ENCODE results near the gene NYNRIN. TPM values are rescaled to one million over a fixed set of nuclear protein-coding genes. Genes with fewer than 3 reads are reported as not detected.

NYNRIN gene
- total RNA-seq, 1 donor from 2014 or later = 10.4 TPM

DNA sequence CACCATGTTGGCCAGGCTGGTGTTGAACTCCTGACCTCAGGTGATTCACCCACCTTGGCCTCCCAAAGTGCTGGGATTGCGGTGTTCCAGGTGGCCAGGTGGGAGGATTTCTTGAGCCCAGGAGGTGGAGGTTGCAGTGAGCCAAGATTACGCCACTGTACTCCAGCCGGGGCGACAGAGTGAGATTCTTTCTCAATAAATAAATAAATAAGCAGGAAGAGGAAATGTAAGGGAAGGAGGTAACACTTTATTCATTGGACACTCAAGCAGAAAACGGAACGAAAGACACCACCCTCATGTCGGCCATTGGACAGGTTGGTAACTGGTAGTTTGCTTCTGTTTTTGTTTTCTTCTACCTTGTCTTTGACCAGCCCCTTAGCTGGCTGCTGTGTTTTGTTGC, 43.8 kb upstream of the NYNRIN start:
- Mint-ChIP-seq H3K27ac (ENCODE audit: unreplicated experiment) (no peak overlapping the region), H3K4me3 (no peak overlapping the region), H3K36me3 (ENCODE audit: low read depth) (no peaks in the 10 kb centered on the region), H3K27me3 (ENCODE audit: low read depth) (peaks cover 67% of the 10 kb centered on the region), H3K4me1 (no peaks in the 10 kb centered on the region), H3K9me3 (no peaks in the 10 kb centered on the region)
- no peak for DNase-seq (ENCODE audit: low read depth, low spot score)
- TF ChIP-seq, protein P1, sequence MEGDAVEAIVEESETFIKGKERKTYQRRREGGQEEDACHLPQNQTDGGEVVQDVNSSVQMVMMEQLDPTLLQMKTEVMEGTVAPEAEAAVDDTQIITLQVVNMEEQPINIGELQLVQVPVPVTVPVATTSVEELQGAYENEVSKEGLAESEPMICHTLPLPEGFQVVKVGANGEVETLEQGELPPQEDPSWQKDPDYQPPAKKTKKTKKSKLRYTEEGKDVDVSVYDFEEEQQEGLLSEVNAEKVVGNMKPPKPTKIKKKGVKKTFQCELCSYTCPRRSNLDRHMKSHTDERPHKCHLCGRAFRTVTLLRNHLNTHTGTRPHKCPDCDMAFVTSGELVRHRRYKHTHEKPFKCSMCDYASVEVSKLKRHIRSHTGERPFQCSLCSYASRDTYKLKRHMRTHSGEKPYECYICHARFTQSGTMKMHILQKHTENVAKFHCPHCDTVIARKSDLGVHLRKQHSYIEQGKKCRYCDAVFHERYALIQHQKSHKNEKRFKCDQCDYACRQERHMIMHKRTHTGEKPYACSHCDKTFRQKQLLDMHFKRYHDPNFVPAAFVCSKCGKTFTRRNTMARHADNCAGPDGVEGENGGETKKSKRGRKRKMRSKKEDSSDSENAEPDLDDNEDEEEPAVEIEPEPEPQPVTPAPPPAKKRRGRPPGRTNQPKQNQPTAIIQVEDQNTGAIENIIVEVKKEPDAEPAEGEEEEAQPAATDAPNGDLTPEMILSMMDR (conservative IDR thresholded peaks at IDR 0.05) = no peak

DNA sequence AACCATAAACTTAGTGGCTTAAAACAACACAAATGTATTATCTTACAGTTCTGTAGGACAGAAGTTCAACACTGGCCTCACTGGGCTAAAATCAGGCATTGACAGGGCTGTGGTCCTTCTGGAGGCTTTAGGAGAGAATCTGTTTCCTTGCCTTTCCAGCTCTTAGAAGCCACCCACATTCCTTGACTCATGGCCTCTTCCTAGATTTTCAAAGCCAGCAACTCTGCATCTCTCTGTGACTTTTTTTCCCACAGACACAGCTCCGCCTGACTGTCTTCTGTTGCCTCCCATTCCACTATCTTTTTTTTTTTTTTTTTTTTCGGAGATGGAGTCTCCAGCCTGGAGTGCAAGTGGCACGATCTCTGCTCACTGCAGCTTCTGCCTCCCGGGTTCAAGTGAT, 42.6 kb upstream of the NYNRIN start:
- no peaks in the 10 kb centered on the region for H3K36me3 Mint-ChIP-seq (ENCODE audit: low read depth)
- no peak overlapping the region for H3K27ac Mint-ChIP-seq (ENCODE audit: unreplicated experiment)
- peaks cover 66% of the 10 kb centered on the region for H3K27me3 Mint-ChIP-seq (ENCODE audit: low read depth)
- no peak overlapping the region for H3K4me3 Mint-ChIP-seq
- no peaks in the 10 kb centered on the region for H3K4me1 Mint-ChIP-seq
- DNase-seq (ENCODE audit: low read depth, low spot score) = no peak
- no peaks in the 10 kb centered on the region for H3K9me3 Mint-ChIP-seq
- TF ChIP-seq, protein P1 (conservative IDR thresholded peaks at IDR 0.05) = no peak

DNA sequence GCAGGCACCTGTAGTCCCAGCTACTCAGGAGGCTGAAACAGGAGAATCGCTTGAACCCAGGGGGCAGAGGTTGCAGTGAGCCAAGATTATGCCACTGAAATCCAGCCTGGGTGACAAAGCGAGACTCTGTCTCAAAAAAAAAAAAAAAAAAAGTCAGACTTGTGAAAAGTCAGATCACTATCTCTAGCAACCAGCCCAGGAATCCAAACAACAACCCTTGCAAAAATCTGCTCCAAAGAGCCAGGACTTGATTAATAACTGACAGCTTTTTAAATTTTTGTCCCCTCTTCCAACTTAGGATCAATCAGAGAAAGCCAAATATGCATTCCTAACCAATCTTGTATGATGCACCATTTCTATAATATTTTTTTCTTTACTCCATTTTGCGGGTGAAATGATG, 38.5 kb upstream of the NYNRIN start:
- TF ChIP-seq, protein P1 (conservative IDR thresholded peaks at IDR 0.05) = no peak
- H3K9me3 Mint-ChIP-seq = no peaks in the 10 kb centered on the region
- H3K4me1 Mint-ChIP-seq = no peaks in the 10 kb centered on the region
- no peaks in the 10 kb centered on the region for H3K36me3 Mint-ChIP-seq (ENCODE audit: low read depth)
- no peak for DNase-seq (ENCODE audit: low read depth, low spot score)
- no peak overlapping the region for H3K4me3 Mint-ChIP-seq
- peaks cover 58% of the 10 kb centered on the region for H3K27me3 Mint-ChIP-seq (ENCODE audit: low read depth)
- no peak overlapping the region for H3K27ac Mint-ChIP-seq (ENCODE audit: unreplicated experiment)

- no peak for DNase-seq (ENCODE audit: low read depth, low spot score)
- no peak overlapping the region for H3K27ac Mint-ChIP-seq (ENCODE audit: unreplicated experiment)
- peaks cover 61% of the 10 kb centered on the region for H3K27me3 Mint-ChIP-seq (ENCODE audit: low read depth)
- TF ChIP-seq, protein P1 (conservative IDR thresholded peaks at IDR 0.05) = no peak
- H3K9me3 Mint-ChIP-seq = no peaks in the 10 kb centered on the region
- H3K4me1 Mint-ChIP-seq = peaks cover 9% of the 10 kb centered on the region
- H3K36me3 Mint-ChIP-seq (ENCODE audit: low read depth) = no peaks in the 10 kb centered on the region
- H3K4me3 Mint-ChIP-seq = no peak overlapping the region
Observed at GRCh38 chr14:24361326-24361725, 37.5 kb upstream of the NYNRIN start.

DNA sequence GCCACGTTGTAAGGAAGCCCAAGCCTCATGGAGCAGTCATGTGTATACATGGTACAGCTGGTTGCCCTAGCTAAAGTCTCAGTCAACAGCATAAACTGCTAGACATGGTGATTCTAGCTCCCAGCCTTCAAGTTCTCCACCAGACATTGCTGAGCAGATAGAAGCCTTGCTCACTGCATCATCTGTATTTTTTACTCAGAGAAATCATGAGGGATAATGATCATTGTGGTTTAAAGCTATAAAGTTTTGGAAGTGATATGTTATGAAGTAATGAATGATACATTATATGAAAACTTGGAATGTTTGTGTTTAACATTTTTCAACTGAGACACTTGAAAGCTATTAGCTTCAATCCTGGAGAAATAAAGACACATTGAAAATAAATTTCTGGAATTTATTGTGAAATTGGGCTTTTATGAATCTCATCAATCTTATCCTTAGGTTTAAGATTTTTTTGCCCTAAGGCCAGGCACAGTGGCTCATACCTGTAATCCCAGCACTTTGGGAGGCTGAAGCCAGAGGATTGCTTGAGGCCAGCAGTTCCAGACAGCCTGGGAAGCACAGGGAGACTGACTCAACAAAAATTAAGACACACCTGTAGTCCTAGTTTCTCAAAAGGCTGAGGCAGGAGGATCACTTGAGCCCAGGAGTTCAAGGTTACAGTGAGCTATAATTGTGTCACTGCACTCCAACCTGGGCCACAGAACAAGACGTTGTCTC, 36.4 kb upstream of the NYNRIN start:
- TF ChIP-seq, protein P1 (conservative IDR thresholded peaks at IDR 0.05) = no peak
- Mint-ChIP-seq H3K9me3 (no peaks in the 10 kb centered on the region), H3K36me3 (ENCODE audit: low read depth) (no peaks in the 10 kb centered on the region), H3K27me3 (ENCODE audit: low read depth) (peaks cover 65% of the 10 kb centered on the region), H3K4me1 (peaks cover 16% of the 10 kb centered on the region), H3K27ac (ENCODE audit: unreplicated experiment) (no peak overlapping the region), H3K4me3 (no peak overlapping the region)
- DNase-seq (ENCODE audit: low read depth, low spot score) = no peak
